Lower leg skin (tissue), 4 donors: ENCODE measurements around the gene BRD4. TPM values are rescaled to one million over a fixed set of nuclear protein-coding genes. Genes with fewer than 3 reads are reported as not detected.

Experiments used
- DNase-seq, 2 donors: peaks; one replicate each; pipeline ENCODE4 v3.0.0-alpha.2; 2019; ENCODE audit warnings: low spot score in 2 of 2
- H3K4me3 ChIP-seq: fragments of 200-600 bp; sonication (generic); 2 replicates; pipeline ENCODE4 v1.5.1; 2017; ENCODE audit warnings: mild to moderate bottlenecking, low read depth; ENCODE audit not compliant: poor library complexity, severe bottlenecking
- POLR2A ChIP-seq, 2 donors: fragments of 450-650 bp; IDR thresholded peaks; one replicate each; pipeline ENCODE4 v1.6.1; 2016 to 2017; ENCODE audit warnings: antibody characterized with exemption in 2 of 2, mild to moderate bottlenecking in 1 of 2, moderate library complexity in 1 of 2
- WGBS, 2 donors: methylation state at CpG; one replicate each; pipeline ENCODE4 v1.1.5; 2018; 5-methylcytosine and 5-hydroxymethylcytosine counted together
- intact Hi-C: fragments of 100-400 bp; cut with DNase I; formaldehyde crosslinking; loops from one replicate; pipeline ENCODE4 v1.15.0; 2023; ENCODE audit warnings: low total_unique reads
- total RNA-seq, 4 donors: library from RNA; depleted of rRNA; stranded (reverse); fragments of >200 nt; gene quantifications; one replicate each; pipeline ENCODE4 v1.1.0, GENCODE V29; 2016
- TF ChIP-seq, protein P1 (sequence below), 3 donors: fragments of 450-650 bp; IDR thresholded peaks; one replicate each; pipeline ENCODE4 v1.5.1; 2016; ENCODE audit warnings: antibody characterized with exemption in 3 of 3, mild to moderate bottlenecking in 3 of 3, moderate library complexity in 2 of 3

Gene BRD4
- total RNA-seq, 4 donors from 2014 or later = 34.8 to 78.6 (median 49.2) TPM

DNA sequence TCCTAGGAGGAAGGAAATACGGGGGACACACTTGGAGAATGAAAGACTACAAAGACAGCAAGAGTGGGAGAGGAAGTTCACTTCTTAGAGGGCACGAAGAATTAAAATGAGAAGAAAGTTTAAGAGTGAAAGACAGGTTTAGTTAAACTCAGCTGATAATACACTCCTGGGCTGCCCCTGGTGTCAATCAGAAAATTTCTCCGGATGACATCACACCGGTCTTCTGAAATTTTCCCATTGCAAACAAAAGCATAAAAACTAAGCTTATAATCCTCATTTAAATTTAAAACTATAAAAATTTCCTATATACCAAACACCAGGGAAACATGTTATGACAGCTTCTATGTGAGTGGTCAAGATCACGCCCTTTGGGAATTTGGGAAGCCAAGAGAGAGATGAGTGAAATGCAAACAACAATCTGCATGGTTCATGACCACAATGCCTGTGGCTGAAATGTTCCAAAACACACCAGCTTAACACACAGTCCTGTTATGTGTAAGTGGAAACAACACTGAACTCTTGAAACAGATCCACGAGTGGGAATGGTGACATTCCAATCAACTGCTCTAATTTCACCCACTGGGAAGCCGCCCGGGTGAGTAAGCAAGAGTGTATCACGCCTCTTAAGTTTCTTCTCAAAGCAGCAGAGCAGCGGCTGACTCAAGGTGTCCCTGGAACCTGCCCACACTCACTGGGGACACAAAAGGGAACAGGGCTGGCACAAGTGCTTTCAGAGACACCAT lies 49.0 kb downstream of the BRD4 start:
- 41 to 52% methylated on average over 10 of the region's 10 CpGs for WGBS, 2 donors
- DNase-seq = no peak
- intact Hi-C loops = no loop called here
- TF ChIP-seq, protein P1, sequence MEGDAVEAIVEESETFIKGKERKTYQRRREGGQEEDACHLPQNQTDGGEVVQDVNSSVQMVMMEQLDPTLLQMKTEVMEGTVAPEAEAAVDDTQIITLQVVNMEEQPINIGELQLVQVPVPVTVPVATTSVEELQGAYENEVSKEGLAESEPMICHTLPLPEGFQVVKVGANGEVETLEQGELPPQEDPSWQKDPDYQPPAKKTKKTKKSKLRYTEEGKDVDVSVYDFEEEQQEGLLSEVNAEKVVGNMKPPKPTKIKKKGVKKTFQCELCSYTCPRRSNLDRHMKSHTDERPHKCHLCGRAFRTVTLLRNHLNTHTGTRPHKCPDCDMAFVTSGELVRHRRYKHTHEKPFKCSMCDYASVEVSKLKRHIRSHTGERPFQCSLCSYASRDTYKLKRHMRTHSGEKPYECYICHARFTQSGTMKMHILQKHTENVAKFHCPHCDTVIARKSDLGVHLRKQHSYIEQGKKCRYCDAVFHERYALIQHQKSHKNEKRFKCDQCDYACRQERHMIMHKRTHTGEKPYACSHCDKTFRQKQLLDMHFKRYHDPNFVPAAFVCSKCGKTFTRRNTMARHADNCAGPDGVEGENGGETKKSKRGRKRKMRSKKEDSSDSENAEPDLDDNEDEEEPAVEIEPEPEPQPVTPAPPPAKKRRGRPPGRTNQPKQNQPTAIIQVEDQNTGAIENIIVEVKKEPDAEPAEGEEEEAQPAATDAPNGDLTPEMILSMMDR (IDR thresholded peaks at IDR 0.05) = no peak
- TF ChIP-seq POLR2A (IDR thresholded peaks at IDR 0.05) = no peak
- H3K4me3 ChIP-seq = no peak overlapping the region

DNA sequence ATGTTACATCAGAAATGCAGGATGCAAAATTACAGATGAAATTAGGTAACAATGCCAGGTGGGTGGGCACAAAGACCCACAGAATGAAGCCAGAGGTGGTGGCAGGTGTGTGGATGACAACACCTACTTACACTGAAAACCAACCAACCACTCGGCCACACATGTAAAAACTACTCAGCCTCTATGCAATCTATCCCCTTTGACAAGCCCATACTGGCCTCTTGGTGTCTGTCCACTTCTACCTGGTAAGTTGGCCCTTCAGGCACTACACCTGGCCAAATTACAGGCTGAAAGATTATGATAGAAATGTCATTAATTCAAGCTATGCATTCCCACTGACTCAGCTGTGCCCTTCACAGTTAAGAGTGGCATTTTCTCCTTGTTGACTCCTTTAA lies 50.0 kb downstream of the BRD4 start:
- no peak for TF ChIP-seq POLR2A (IDR thresholded peaks at IDR 0.05)
- TF ChIP-seq, protein P1 (IDR thresholded peaks at IDR 0.05) = no peak
- intact Hi-C loops = no loop called here
- no peak overlapping the region for H3K4me3 ChIP-seq
- 42 to 54% methylated on average over 1 of the region's 1 CpG for WGBS, 2 donors
- DNase-seq = no peak

DNA sequence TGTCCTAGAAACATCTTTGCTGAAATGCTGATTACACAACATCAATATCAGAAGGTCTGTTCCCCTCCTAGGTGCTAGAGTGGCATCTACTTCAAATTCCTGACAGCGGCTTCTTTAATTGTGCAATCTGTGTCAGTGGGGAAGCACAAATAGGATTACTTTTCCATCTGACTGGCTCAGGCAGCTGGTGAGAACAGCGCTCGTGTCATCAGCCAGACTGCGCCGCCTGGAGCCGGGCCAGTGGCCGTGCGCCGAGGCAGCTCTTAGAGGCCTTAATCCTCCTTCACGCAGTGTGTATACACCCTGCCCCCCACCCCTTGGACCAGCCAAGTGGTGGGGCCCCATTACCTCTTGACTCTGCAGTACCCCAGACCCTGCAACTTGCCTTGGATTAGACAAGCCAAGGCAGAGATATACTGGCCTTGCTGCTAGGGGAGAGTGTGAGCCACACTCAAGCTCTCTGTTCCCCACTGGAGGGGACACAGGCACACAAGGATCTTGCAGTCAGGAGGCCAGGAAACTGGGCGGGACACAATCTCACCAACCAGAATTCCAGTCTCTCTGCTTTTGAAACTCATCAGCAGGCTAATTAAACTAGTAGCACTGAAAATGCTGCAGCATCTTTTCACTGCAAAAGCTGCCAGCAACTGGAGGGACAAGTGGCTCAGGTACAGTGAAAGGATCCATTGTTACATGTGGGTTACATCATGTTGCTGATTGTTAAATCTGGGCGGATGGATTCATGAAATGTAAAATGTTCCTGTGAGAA lies 51.2 kb downstream of the BRD4 start:
- H3K4me3 ChIP-seq = no peak overlapping the region
- TF ChIP-seq, protein P1 (IDR thresholded peaks at IDR 0.05) = no peak
- no peak for TF ChIP-seq POLR2A (IDR thresholded peaks at IDR 0.05)
- DNase-seq = peak; percentile 77 to 96
- WGBS, 2 donors = 12 to 15% methylated on average over 12 of the region's 12 CpGs
- intact Hi-C loops = no loop called here

DNA sequence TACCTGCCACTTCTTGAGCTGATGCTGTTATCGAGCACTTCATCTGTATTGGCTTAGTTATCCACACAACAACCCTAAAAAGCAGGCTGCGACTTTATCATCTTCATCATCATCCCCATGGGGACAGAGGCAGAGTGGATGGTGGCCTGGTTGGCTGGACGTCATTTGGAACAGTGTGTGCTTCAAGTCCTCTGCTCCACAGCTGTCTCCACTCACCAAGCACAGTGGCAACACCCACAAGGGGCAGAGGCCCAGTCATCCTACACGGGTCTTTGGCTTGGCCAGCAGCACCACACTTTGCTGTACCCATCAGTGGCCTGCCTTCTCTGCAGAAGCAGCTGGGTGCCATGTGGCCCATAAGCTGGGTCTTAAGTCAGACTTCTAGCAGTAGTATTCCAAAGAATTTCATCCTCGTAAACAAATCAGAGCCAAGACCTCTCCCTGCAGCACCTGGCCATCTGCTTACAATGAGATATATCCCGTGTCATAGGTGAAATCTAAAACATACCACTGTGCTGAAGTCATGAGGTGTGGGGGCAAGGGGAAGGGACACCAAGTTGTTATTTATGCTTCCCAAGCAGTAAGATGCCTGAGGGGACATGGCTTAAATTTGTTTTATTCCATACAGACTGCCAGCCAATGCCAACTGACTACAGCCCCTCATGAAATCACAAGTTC lies 52.2 kb downstream of the BRD4 start:
- 33 to 41% methylated on average over 6 of the region's 6 CpGs for WGBS, 2 donors
- intact Hi-C loops = no loop called here
- no peak overlapping the region for H3K4me3 ChIP-seq
- no peak for DNase-seq
- TF ChIP-seq, protein P1 (IDR thresholded peaks at IDR 0.05) = no peak
- no peak for TF ChIP-seq POLR2A (IDR thresholded peaks at IDR 0.05)

DNA sequence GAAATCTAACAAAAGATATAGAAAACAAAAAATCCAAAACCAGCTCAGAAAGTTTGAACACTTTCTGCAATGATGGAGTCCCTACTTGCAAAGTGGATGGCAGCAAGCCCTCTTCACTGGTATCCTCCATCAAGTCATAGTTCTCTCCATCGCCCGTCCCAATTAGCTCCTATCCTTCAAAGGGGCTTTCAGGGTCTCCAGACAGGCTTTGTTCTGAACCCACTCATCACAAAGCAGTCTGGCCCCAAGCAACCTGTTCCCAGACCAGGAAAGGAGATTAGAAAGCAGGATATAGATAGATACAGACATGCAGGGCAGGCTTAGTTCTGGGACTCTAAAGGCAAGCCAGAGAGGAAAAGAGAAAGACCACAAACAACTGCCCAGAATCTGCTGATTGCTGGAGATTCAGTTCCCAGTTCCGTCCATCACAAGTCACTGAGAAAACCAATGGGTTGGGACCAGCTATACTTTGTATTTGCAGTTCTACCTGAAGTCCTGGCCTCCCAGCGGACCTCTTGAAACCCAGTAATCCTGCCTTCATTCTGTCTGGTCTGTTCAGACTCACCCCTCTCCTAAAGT lies 52.9 kb downstream of the BRD4 start:
- 85 to 86% methylated on average over 4 of the region's 4 CpGs for WGBS, 2 donors
- DNase-seq = no peak
- H3K4me3 ChIP-seq = no peak overlapping the region
- intact Hi-C loops = loop anchor here (10.0 kb wide), 1 partner anchor 275 kb away; no protein-coding TSS in a partner anchor
- TF ChIP-seq, protein P1 (IDR thresholded peaks at IDR 0.05) = no peak
- no peak for TF ChIP-seq POLR2A (IDR thresholded peaks at IDR 0.05)
